ENCODE measurements around the gene FABP6. TPM values are rescaled to one million over a fixed set of nuclear protein-coding genes. Genes with fewer than 3 reads are reported as not detected.

FABP6 gene
- total RNA-seq, 1 experiment from 2014 or later = 0.31 TPM

GRCh38 chr5:160266044-160266443, 36.7 kb downstream of the FABP6 start:
- H3K9me3 ChIP-seq (ENCODE audit: control insufficient read depth, insufficient read depth, low read depth, low read length) = no peaks in the 10 kb centered on the region
- H3K27me3 ChIP-seq (ENCODE audit: control insufficient read depth, insufficient read depth, low read length) = no peaks in the 10 kb centered on the region
- H3K36me3 ChIP-seq (ENCODE audit: control insufficient read depth, insufficient read depth, low read length) = peaks cover 6% of the 10 kb centered on the region; the same call in 1 of the 2 replicates
- in situ Hi-C loops (cut with HindIII; ENCODE audit: low pct_unique_long_range_greater_than_20kb, low sequenced_read_pairs) = no loop called here
- no peak overlapping the region for H3K4me3 ChIP-seq (ENCODE audit: low read depth in 2 of 2, low read length in 2 of 2)
- DNase-seq (ENCODE audit: low read depth, low spot score) (no peak), ATAC-seq (no peak)
- BruUV-seq (replicated peaks) = no TSS peak
- CTCF ChIA-PET = no interaction called here
- no peak for TF ChIP-seq TCF7L2 (IDR thresholded peaks at IDR 0.05; ENCODE audit: low read depth, low read length)
- TF ChIP-seq CTCF (IDR thresholded peaks at IDR 0.05) = no peak
- TF ChIP-seq POLR2AphosphoS5 (IDR thresholded peaks at IDR 0.05; ENCODE audit: low read depth, low read length) = no peak
- TF ChIP-seq SIN3A (IDR thresholded peaks at IDR 0.05; ENCODE audit: borderline replicate concordance, insufficient read depth, low read depth, low read length) = no peak
- TF ChIP-seq REST (IDR thresholded peaks at IDR 0.05; ENCODE audit: insufficient read depth in 1 of 2, low read depth in 2 of 2, low read length in 1 of 2) = no peak
- H3K4me1 ChIP-seq (ENCODE audit: control insufficient read depth, insufficient read depth, low read length) = no peaks in the 10 kb centered on the region
- intact Hi-C loops (cut with micrococcal nuclease; ENCODE audit: unreplicated experiment) = no loop called here
- POLR2A ChIA-PET = no interaction called here
- no peak overlapping the region for H3K27ac ChIP-seq (ENCODE audit: low read length)

DNA sequence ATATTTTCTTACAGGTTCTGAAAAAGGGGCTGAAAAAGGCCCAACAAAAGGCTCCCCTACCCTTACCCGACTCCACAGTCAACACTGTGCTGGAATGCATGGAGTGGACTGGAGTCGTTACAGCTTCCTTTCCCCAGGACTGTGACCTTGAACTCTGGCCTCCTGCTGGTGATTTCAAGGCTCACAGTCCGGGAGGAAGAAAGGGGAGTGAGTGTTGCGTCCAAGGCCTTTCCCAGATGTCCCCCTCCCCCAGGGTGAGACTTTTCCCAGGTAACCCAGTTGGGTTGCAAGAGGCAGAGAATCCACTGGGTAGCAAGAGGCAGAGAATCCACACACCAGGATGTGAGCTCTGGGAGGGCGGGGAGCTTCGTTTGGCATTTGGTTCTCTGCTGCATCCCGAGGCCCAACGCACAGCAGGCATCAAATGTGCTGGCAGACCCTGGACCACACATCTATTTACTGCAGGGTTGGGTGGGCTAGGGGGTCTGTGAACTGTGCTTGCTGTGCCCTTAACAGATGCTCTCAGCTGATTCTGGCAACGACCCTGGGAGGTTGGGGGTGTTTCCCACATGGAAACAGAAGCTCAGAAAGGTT, 37.5 kb downstream of the FABP6 start:
- CTCF ChIA-PET = interaction anchor here (0.5 to 1.2 kb wide), 3 partner anchors 39 to 186 kb away, joined by 3 to 4 read pairs (median 3); no protein-coding TSS in a partner anchor

More for the DNA sequence above, 37.5 kb downstream of the FABP6 start:
- POLR2A ChIA-PET = interaction anchor here (0.5 kb wide), 1 partner anchor 71 kb away, joined by 3 read pairs; no protein-coding TSS in a partner anchor
- Histone ChIP-seq H3K27ac (ENCODE audit: low read length) (no peak overlapping the region), H3K4me1 (ENCODE audit: control insufficient read depth, insufficient read depth, low read length) (no peaks in the 10 kb centered on the region; the same call in 1 of the 2 replicates), H3K4me3 (ENCODE audit: low read depth in 2 of 2, low read length in 2 of 2) (no peak overlapping the region), H3K27me3 (ENCODE audit: control insufficient read depth, insufficient read depth, low read length) (no peaks in the 10 kb centered on the region), H3K9me3 (ENCODE audit: control insufficient read depth, insufficient read depth, low read depth, low read length) (no peaks in the 10 kb centered on the region), H3K36me3 (ENCODE audit: control insufficient read depth, insufficient read depth, low read length) (peaks cover 6% of the 10 kb centered on the region; the same call in 1 of the 2 replicates)
- BruUV-seq (replicated peaks) = no TSS peak
- ATAC-seq (no peak; the same call in 1 of the 2 replicates), DNase-seq (ENCODE audit: low read depth, low spot score) (no peak)
- in situ Hi-C loops (cut with HindIII; ENCODE audit: low pct_unique_long_range_greater_than_20kb, low sequenced_read_pairs) (no loop called here), intact Hi-C loops (cut with micrococcal nuclease; ENCODE audit: unreplicated experiment) (no loop called here)
- TF ChIP-seq POLR2AphosphoS5 (IDR thresholded peaks at IDR 0.05; ENCODE audit: low read depth, low read length) (no peak), SIN3A (IDR thresholded peaks at IDR 0.05; ENCODE audit: borderline replicate concordance, insufficient read depth, low read depth, low read length) (no peak), CTCF (IDR thresholded peaks at IDR 0.05) (no peak), REST (IDR thresholded peaks at IDR 0.05; ENCODE audit: insufficient read depth in 1 of 2, low read depth in 2 of 2, low read length in 1 of 2) (no peak), TCF7L2 (IDR thresholded peaks at IDR 0.05; ENCODE audit: low read depth, low read length) (no peak)
